Glomerular endothelial cell (primary cell): ENCODE measurements around the gene HRG. TPM values are rescaled to one million over a fixed set of nuclear protein-coding genes. Genes with fewer than 3 reads are reported as not detected.

Experiments used
- DNase-seq: peaks from one replicate; pipeline ENCODE4 v3.0.0-alpha.2; 2011; ENCODE audit warnings: low read depth, low spot score; ENCODE audit errors: extremely low read depth
- total RNA-seq: library from RNA; depleted of rRNA; stranded (reverse); fragments of >200 nt; gene quantifications from 2 replicates; pipeline ENCODE4 v1.2.3, GENCODE V29; 2015

Gene HRG
- total RNA-seq, 1 donor from 2014 or later: not detected

GRCh38 chr3:186719945-186720739 is 54.3 kb downstream of the HRG start:
- no peak for DNase-seq

- no peak for DNase-seq
Observed at GRCh38 chr3:186722457-186722856, 56.6 kb downstream of the HRG start.

GRCh38 chr3:186724911-186725310 is 59.1 kb downstream of the HRG start:
- no peak for DNase-seq

Other genes starting within 250 kb of the HRG start
- 3.3 and 4.5 TPM in 2 replicates for gene CRYGS, start 121.6 kb upstream of the HRG start, total RNA-seq
- 12.4 and 16.1 TPM in 2 replicates for gene TBCCD1, start 98.7 kb upstream of the HRG start, total RNA-seq
- gene DNAJB11, start 95.3 kb upstream of the HRG start, total RNA-seq: 63.6 and 101 TPM in 2 replicates
- not detected in 2 replicates for gene AHSG, start 53.0 kb upstream of the HRG start, total RNA-seq
- gene FETUB, start 25.6 kb upstream of the HRG start, total RNA-seq: not detected in 2 replicates
- not detected in 2 replicates for gene KNG1, start 51.3 kb downstream of the HRG start, total RNA-seq
- 233 and 236 TPM in 2 replicates for gene EIF4A2, start 117.6 kb downstream of the HRG start, total RNA-seq
- gene RFC4, start 140.5 kb downstream of the HRG start, total RNA-seq: 15.4 and 27.3 TPM in 2 replicates
- not detected in 2 replicates for gene ADIPOQ, start 176.7 kb downstream of the HRG start, total RNA-seq